GM12892 (cell line): Measurements from ENCODE around the gene BAIAP2.

Experiments
- POLR2A ChIP-seq: IDR thresholded peaks from 2 replicates; pipeline ENCODE4 v1.6.1; 2011; ENCODE audit warnings: low read depth, low read length, control low read depth
- POLR2AphosphoS5 ChIP-seq: IDR thresholded peaks from 2 replicates; pipeline ENCODE4 v1.6.1; 2011; ENCODE audit warnings: low read depth, low read length, control low read depth

DNA sequence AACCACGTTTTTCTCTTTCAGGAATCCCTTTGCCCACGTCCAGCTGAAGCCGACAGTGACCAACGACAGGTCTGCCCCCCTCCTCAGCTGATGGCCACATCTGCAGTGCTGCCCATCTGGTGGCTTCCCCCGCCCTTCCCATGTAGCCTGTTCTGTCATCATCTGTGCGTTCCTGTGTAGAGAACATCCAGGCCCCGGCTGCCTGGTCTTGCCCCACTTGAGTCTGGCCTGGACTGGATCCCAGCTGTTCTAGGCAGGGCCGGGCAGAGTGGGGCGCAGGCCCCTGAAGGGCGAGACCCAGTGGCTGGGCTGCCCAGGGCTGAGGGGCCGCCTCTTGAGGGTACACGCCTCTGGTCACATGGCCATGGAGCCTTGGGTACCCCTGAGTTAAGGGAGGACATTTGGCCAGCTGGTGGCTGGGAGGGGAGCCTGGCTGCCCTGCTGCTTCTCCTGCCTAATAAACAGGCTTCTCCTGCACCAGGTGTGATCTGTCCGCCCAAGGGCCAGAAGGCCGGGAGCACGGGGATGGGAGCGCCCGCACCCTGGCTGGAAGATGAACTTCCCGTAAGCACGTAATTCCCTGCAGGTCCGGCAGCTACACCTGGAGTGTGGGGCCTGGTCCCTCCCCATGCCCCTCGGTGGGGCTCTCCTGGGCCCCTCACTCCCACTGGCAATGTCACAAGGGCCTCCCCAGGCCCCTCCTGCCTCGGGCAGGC is 81.0 kb downstream of the BAIAP2 start:
- TF ChIP-seq POLR2AphosphoS5 (no peak), POLR2A (no peak)
